ENCODE data around the gene ZDHHC13.

The ZDHHC13 gene

GRCh38 chr11:19116971-19117759, at the start of gene ZDHHC13:
ZDHHC13 (plus strand) TSS chr11:19117168; CDS start chr11:19117250, 82 bp downstream.
- intact Hi-C loops (cut with DNase I): no loop called here

GRCh38 chr11:19071255-19071654, 45.7 kb upstream of the ZDHHC13 start:
- peak; percentile 25 to 94 (median 58) for DNase-seq

More at GRCh38 chr11:19116971-19117759, at the start of gene ZDHHC13:
- DNase-seq: peak; percentile 88 to 100 (median 94)

GRCh38 chr11:19072464-19072863, 44.5 kb upstream of the ZDHHC13 start:
- intact Hi-C loops (cut with DNase I): no loop called here
- peak in 2 of 10 donors; percentile 72 to 78 for DNase-seq

More at GRCh38 chr11:19071255-19071654, 45.7 kb upstream of the ZDHHC13 start:
- intact Hi-C loops (cut with DNase I): loop anchor here (2.0 kb wide), 1 partner anchor 482 kb away; no protein-coding TSS in a partner anchor

- peak in 1 of 10 donors; percentile 32 for DNase-seq
- intact Hi-C loops (cut with DNase I): no loop called here
Observed at GRCh38 chr11:19073454-19074415, 43.2 kb upstream of the ZDHHC13 start.

- intact Hi-C loops (cut with DNase I): loop anchor here (5.0 kb wide), 1 partner anchor 167 kb away; the partner anchor contains the start of gene E2F8
- peak in 1 of 10 donors; percentile 71 for DNase-seq
Observed at GRCh38 chr11:19075636-19076035, 41.3 kb upstream of the ZDHHC13 start.

- intact Hi-C loops (cut with DNase I): loop anchor here (5.0 kb wide), 1 partner anchor 165 kb away; the partner anchor contains the start of gene E2F8
- peak; percentile 29 to 92 (median 70) for DNase-seq
Observed at GRCh38 chr11:19076744-19077589, 40.0 kb upstream of the ZDHHC13 start.

- no peak for DNase-seq
- intact Hi-C loops (cut with DNase I): loop anchor here (5.0 kb wide), 1 partner anchor 164 kb away; the partner anchor contains the start of gene E2F8
Observed at GRCh38 chr11:19077965-19078364, 39.0 kb upstream of the ZDHHC13 start.

GRCh38 chr11:19079643-19080440, 37.1 kb upstream of the ZDHHC13 start:
- no peak for DNase-seq
- intact Hi-C loops (cut with DNase I): loop anchor here (5.0 to 10.0 kb wide), 2 partner anchors 135 to 162 kb away; partner anchors contain the start of gene E2F8

GRCh38 chr11:19080579-19080993, 36.4 kb upstream of the ZDHHC13 start:
- peak in 3 of 10 donors; percentile 33 to 83 (median 41) for DNase-seq
- intact Hi-C loops (cut with DNase I): loop anchor here (10.0 kb wide), 1 partner anchor 134 kb away; no protein-coding TSS in a partner anchor

GRCh38 chr11:19083166-19083565, 33.8 kb upstream of the ZDHHC13 start:
- intact Hi-C loops (cut with DNase I): loop anchor here (10.0 kb wide), 1 partner anchor 132 kb away; no protein-coding TSS in a partner anchor
- no peak for DNase-seq

- DNase-seq: no peak
- intact Hi-C loops (cut with DNase I): loop anchor here (10.0 kb wide), 1 partner anchor 130 kb away; no protein-coding TSS in a partner anchor
Observed at GRCh38 chr11:19084661-19085315, 32.2 kb upstream of the ZDHHC13 start.

- DNase-seq: no peak
- intact Hi-C loops (cut with DNase I): loop anchor here (10.0 kb wide), 1 partner anchor 127 kb away; no protein-coding TSS in a partner anchor
Observed at GRCh38 chr11:19087658-19088057, 29.3 kb upstream of the ZDHHC13 start.

GRCh38 chr11:19088791-19089190, 28.2 kb upstream of the ZDHHC13 start:
- intact Hi-C loops (cut with DNase I): loop anchor here (10.0 kb wide), 1 partner anchor 126 kb away; no protein-coding TSS in a partner anchor
- no peak for DNase-seq

GRCh38 chr11:19089421-19089820, 27.5 kb upstream of the ZDHHC13 start:
- intact Hi-C loops (cut with DNase I): loop anchor here (10.0 kb wide), 1 partner anchor 125 kb away; no protein-coding TSS in a partner anchor

GRCh38 chr11:19091366-19091765, 25.6 kb upstream of the ZDHHC13 start:
- no peak for DNase-seq
- intact Hi-C loops (cut with DNase I): no loop called here

More at GRCh38 chr11:19089421-19089820, 27.5 kb upstream of the ZDHHC13 start:
- no peak for DNase-seq

GRCh38 chr11:19092342-19092741, 24.6 kb upstream of the ZDHHC13 start:
- no peak for DNase-seq
- intact Hi-C loops (cut with DNase I): no loop called here

- intact Hi-C loops (cut with DNase I): no loop called here
- no peak for DNase-seq
Observed at GRCh38 chr11:19092850-19093249, 24.1 kb upstream of the ZDHHC13 start.

GRCh38 chr11:19093976-19094375, 23.0 kb upstream of the ZDHHC13 start:
- no peak for DNase-seq
- intact Hi-C loops (cut with DNase I): no loop called here

All from posterior cingulate gyrus (tissue), 11 donors.